Mesenchymal stem cell (in vitro differentiated cells and primary cell): ENCODE results near the gene IMPDH2.

Experiments used
- DNase-seq: peaks from one replicate; pipeline ENCODE4 v3.0.0-alpha.2; 2013
- H2AFZ ChIP-seq: one replicate; pipeline ENCODE4 v1.6.1; 2013; ENCODE audit warnings: low read depth, mild to moderate bottlenecking, control low read depth, inconsistent platforms, low read length, moderate library complexity
- H2AK5ac ChIP-seq: 2 replicates; pipeline ENCODE4 v1.6.1; 2013; ENCODE audit warnings: low read length, moderate library complexity, mild to moderate bottlenecking, inconsistent platforms; ENCODE audit not compliant: severe bottlenecking
- H2BK120ac ChIP-seq: one replicate; pipeline ENCODE4 v1.6.1; 2013; ENCODE audit warnings: low read depth, mild to moderate bottlenecking, inconsistent platforms, low read length, moderate library complexity
- H2BK12ac ChIP-seq, 2 experiments: one replicate each; pipeline ENCODE4 v1.6.1; 2013; ENCODE audit warnings: inconsistent platforms in 2 of 2, low read length in 2 of 2, mild to moderate bottlenecking in 2 of 2, moderate library complexity in 2 of 2, control low read depth in 1 of 2
- H2BK15ac ChIP-seq: one replicate; pipeline ENCODE4 v1.6.1; 2013; ENCODE audit warnings: mild to moderate bottlenecking, low read depth, inconsistent platforms; ENCODE audit not compliant: poor library complexity, severe bottlenecking
- H2BK5ac ChIP-seq: 2 replicates; pipeline ENCODE4 v1.6.1; 2013; ENCODE audit warnings: low read depth, mild to moderate bottlenecking, low read length, control low read depth, inconsistent platforms; ENCODE audit not compliant: poor library complexity, severe bottlenecking
- H3K14ac ChIP-seq, 2 experiments: one replicate each; pipeline ENCODE4 v1.6.1; 2013; ENCODE audit warnings: inconsistent platforms in 2 of 2, low read length in 2 of 2, control low read depth in 1 of 2, mild to moderate bottlenecking in 1 of 2, moderate library complexity in 1 of 2
- H3K18ac ChIP-seq, 2 experiments: one replicate each; pipeline ENCODE4 v1.6.1; 2013; ENCODE audit warnings: inconsistent platforms in 2 of 2, low read length in 2 of 2, control low read depth in 1 of 2, low read depth in 1 of 2, mild to moderate bottlenecking in 1 of 2
- H3K23ac ChIP-seq, 2 experiments: one replicate each; pipeline ENCODE4 v1.6.1; 2013; ENCODE audit warnings: inconsistent platforms in 2 of 2, low read length in 2 of 2, mild to moderate bottlenecking in 2 of 2, moderate library complexity in 2 of 2, control low read depth in 1 of 2
- H3K27ac ChIP-seq: 2 replicates; pipeline ENCODE4 v1.5.1; 2013; ENCODE audit warnings: mild to moderate bottlenecking, moderate library complexity, low read length, control low read depth, inconsistent platforms; ENCODE audit not compliant: poor library complexity, severe bottlenecking
- H3K27me3 ChIP-seq, 2 experiments: 2 replicates each; pipeline versions ENCODE4 v1.6.1 to v1.7.0; 2013; ENCODE audit warnings: low read length in 2 of 2, mild to moderate bottlenecking in 2 of 2, moderate library complexity in 2 of 2, control low read depth in 1 of 2, inconsistent platforms in 1 of 2; ENCODE audit not compliant: control insufficient read depth in 1 of 2, insufficient read depth in 1 of 2
- H3K36me3 ChIP-seq, 2 experiments: 2 replicates each; pipeline versions ENCODE4 v1.6.1 to v1.7.0; 2013; ENCODE audit warnings: low read length in 2 of 2, control low read depth in 1 of 2, inconsistent platforms in 1 of 2, low read depth in 1 of 2, mild to moderate bottlenecking in 1 of 2; ENCODE audit not compliant: insufficient read depth in 2 of 2, control insufficient read depth in 1 of 2
- H3K4ac ChIP-seq, 2 experiments: one replicate each; pipeline ENCODE4 v1.6.1; 2013; ENCODE audit warnings: inconsistent platforms in 2 of 2, low read length in 2 of 2, mild to moderate bottlenecking in 2 of 2, moderate library complexity in 2 of 2, control low read depth in 1 of 2, low read depth in 1 of 2
- H3K4me1 ChIP-seq: 2 replicates; pipeline ENCODE4 v1.6.1; 2013; ENCODE audit warnings: low read depth, low read length, control low read depth; ENCODE audit not compliant: control insufficient read depth, insufficient read depth
- H3K4me2 ChIP-seq: 2 replicates; pipeline ENCODE4 v1.6.1; 2013; ENCODE audit warnings: low read length, mild to moderate bottlenecking, inconsistent platforms; ENCODE audit not compliant: poor library complexity, severe bottlenecking
- H3K4me3 ChIP-seq, 2 experiments: 2 replicates each; pipeline versions ENCODE4 v1.5.1 to v1.7.0; 2013; ENCODE audit warnings: low read length in 2 of 2, mild to moderate bottlenecking in 2 of 2, control low read depth in 1 of 2, low read depth in 1 of 2; ENCODE audit not compliant: insufficient read depth in 1 of 2
- H3K79me1 ChIP-seq: replicated peaks from 2 replicates; pipeline ENCODE4 v1.6.1; 2013; ENCODE audit warnings: mild to moderate bottlenecking, control low read depth, low read length, inconsistent platforms; ENCODE audit not compliant: poor library complexity, severe bottlenecking
- H3K9ac ChIP-seq: 2 replicates; pipeline ENCODE4 v1.7.0; 2013; ENCODE audit warnings: mild to moderate bottlenecking, low read length, moderate library complexity
- H3K9me3 ChIP-seq: 2 replicates; pipeline ENCODE4 v1.7.0; 2013; ENCODE audit warnings: mild to moderate bottlenecking, low read length; ENCODE audit not compliant: control insufficient read depth
- H4K8ac ChIP-seq: one replicate; pipeline ENCODE4 v1.6.1; 2013; ENCODE audit warnings: inconsistent platforms, mild to moderate bottlenecking, low read length, moderate library complexity
- H4K91ac ChIP-seq: one replicate; pipeline ENCODE4 v1.6.1; 2013; ENCODE audit warnings: mild to moderate bottlenecking, low read length, inconsistent platforms
- WGBS: methylation state at CpG from one replicate; pipeline ENCODE4 v1.1.7; 2013; ENCODE audit warnings: mixed read lengths; 5-methylcytosine and 5-hydroxymethylcytosine counted together

IMPDH2 gene

DNA sequence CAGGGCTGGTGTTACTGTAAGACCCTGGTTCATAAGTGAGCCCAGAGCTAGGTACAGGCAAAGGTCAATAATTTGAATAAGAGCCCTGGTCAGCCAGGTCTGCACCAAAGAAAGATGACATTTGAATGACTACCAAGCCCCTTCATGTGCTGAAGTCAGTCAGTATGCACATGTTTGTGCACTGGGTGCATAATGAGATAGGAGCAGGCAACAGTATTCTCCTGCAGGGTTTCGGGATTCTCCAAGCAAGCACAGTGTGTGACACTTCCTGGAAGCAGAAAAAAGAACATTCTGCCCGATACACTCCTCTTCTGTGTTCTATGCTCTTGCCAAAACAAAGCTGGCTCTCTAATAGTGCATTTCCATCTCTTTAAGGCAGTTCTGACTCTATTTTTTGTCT lies 5.5 kb upstream of the IMPDH2 start:
- Histone ChIP-seq H2AFZ (no peak overlapping the region), H3K36me3 (peaks cover 52 to 68% of the 10 kb centered on the region in 2 experiments), H3K27me3 (no peaks in the 10 kb centered on the region), H4K8ac (no peak overlapping the region), H3K14ac (no peak overlapping the region), H3K9me3 (no peaks in the 10 kb centered on the region), H3K4ac (no peak overlapping the region), H3K79me1 (peaks cover 27% of the 10 kb centered on the region), H3K18ac (no peak overlapping the region), H2AK5ac (no peak overlapping the region), H2BK120ac (no peak overlapping the region), H2BK5ac (no peak overlapping the region), H3K23ac (no peak overlapping the region), H3K4me2 (no peak overlapping the region), H3K4me1 (peaks cover 3% of the 10 kb centered on the region), H2BK15ac (no peak overlapping the region), H3K4me3 (no peak overlapping the region), H4K91ac (no peak overlapping the region), H3K27ac (no peak overlapping the region), H2BK12ac (no peak overlapping the region), H3K9ac (no peak overlapping the region)
- 98% methylated on average over 2 of the region's 2 CpGs for WGBS
- no peak for DNase-seq

DNA sequence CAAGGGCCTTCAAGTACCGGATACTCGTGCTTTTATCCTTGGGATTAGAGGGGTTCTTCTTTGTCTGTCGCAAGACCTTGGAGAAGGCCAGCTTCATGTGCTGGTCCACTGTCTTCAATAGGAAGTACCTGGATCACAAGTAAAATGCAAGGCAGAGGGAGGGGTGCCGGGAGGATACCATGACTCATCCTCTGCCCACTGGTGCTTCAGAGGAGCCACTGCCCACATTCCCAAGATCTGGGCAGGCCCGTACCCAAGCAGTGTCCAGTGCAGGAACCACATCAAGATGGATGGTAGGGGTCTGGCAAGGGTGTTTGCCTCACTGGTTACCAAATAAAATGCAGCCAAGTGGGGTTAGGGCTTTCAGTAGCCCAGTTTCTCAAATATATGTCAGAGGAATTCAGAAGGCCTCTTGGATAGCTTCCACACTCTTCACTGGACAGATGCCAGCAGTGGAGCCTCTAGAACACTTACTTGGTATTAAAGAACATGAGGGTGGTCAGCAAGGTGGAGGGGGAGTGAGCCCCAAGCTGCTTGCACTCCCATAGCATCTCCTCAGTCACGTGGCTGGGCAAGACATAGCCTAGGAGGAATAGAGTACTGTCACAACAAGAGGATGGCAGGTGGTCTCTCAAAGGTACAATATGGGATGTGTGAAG lies 3.6 kb upstream of the IMPDH2 start:
- Histone ChIP-seq H3K14ac (no peak overlapping the region), H3K27me3 (no peaks in the 10 kb centered on the region), H4K91ac (no peak overlapping the region), H3K4me3 (no peak overlapping the region), H2BK5ac (no peak overlapping the region), H2BK15ac (no peak overlapping the region), H3K36me3 (peaks cover 63 to 74% of the 10 kb centered on the region in 2 experiments), H3K4me1 (peaks cover 11% of the 10 kb centered on the region), H3K9me3 (no peaks in the 10 kb centered on the region), H2BK12ac (no peak overlapping the region), H2AK5ac (no peak overlapping the region), H3K23ac (no peak overlapping the region), H4K8ac (no peak overlapping the region), H3K4ac (no peak overlapping the region), H3K18ac (no peak overlapping the region), H3K9ac (no peak overlapping the region), H2AFZ (no peak overlapping the region), H3K27ac (no peak overlapping the region), H2BK120ac (no peak overlapping the region), H3K79me1 (peaks cover 33% of the 10 kb centered on the region), H3K4me2 (no peak overlapping the region)
- no peak for DNase-seq
- 90% methylated on average over 6 of the region's 6 CpGs for WGBS

DNA sequence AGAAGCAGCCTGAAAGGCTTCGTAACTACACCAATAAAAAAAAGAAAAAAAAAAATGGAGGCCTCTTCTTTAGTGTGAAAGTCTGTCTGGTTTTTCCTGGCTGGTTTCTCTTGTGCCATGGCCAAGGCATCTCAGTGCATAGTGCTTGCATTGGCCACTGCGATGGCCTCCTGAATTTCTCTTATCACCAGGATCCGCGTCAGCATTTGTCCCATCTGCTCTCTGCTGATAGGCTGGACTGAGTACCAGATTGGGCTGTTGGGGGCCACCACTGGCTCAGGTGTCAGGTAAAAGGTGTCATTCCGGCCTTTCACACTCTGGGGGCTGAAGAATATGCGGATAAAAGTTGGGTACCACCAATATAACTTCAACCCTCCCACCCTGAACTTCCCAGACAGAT lies 1.1 kb upstream of the IMPDH2 start:
- no peak overlapping the region for H4K91ac ChIP-seq
- no peak overlapping the region for H3K14ac ChIP-seq
- no peak overlapping the region for H3K4me3 ChIP-seq
- H2BK15ac ChIP-seq = no peak overlapping the region
- H3K9ac ChIP-seq = peak overlapping the region; percentile 95
- H3K9me3 ChIP-seq = no peaks in the 10 kb centered on the region
- H3K4me1 ChIP-seq = peaks cover 12% of the 10 kb centered on the region
- no peak overlapping the region for H2BK12ac ChIP-seq
- H3K4ac ChIP-seq = no peak overlapping the region
- no peaks in the 10 kb centered on the region for H3K27me3 ChIP-seq
- H4K8ac ChIP-seq = no peak overlapping the region
- H3K36me3 ChIP-seq = peaks cover 76 to 82% of the 10 kb centered on the region in 2 experiments
- no peak overlapping the region for H2BK120ac ChIP-seq
- no peak overlapping the region for H3K4me2 ChIP-seq
- no peak overlapping the region for H2AK5ac ChIP-seq
- DNase-seq = no peak
- 93% methylated on average over 6 of the region's 6 CpGs for WGBS
- no peak overlapping the region for H2BK5ac ChIP-seq
- peaks cover 38% of the 10 kb centered on the region for H3K79me1 ChIP-seq
- no peak overlapping the region for H3K23ac ChIP-seq
- no peak overlapping the region for H3K27ac ChIP-seq
- H3K18ac ChIP-seq = no peak overlapping the region
- H2AFZ ChIP-seq = no peak overlapping the region

DNA sequence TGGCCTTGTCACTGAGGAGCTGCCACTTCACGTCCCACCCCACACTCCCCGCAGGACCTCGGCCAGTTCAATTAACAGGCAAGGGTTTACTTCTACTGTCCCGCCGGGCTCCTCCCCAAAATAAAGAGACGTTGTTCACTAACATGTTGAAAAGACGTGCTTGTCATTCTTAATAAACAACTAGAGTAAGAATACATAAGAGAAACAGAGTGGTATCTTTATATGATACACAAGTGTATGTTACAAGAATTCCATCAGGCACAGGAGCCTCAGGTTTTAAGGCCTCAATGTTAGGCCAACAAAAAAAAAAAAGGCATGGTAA lies 326 bp upstream of the IMPDH2 start:
- Histone ChIP-seq H3K36me3 (peaks cover 82 to 84% of the 10 kb centered on the region in 2 experiments), H2AFZ (no peak overlapping the region), H2BK5ac (no peak overlapping the region), H3K4me2 (no peak overlapping the region), H2AK5ac (no peak overlapping the region), H4K91ac (no peak overlapping the region), H3K4me1 (peaks cover 12% of the 10 kb centered on the region), H3K79me1 (peaks cover 39% of the 10 kb centered on the region), H3K9ac (peak overlapping the region; percentile 95), H4K8ac (no peak overlapping the region), H3K9me3 (no peaks in the 10 kb centered on the region), H3K27me3 (no peaks in the 10 kb centered on the region), H2BK12ac (no peak overlapping the region), H3K27ac (no peak overlapping the region), H2BK120ac (no peak overlapping the region), H3K4ac (no peak overlapping the region), H2BK15ac (no peak overlapping the region), H3K18ac (no peak overlapping the region), H3K4me3 (peak overlapping the region in 1 of 2 experiments; percentile 92), H3K14ac (no peak overlapping the region), H3K23ac (no peak overlapping the region)
- no peak for DNase-seq
- WGBS = 0% methylated on average over 3 of the region's 7 CpGs
